Measurements from ENCODE around the gene A1CF. TPM values are rescaled to one million over a fixed set of nuclear protein-coding genes. Genes with fewer than 3 reads are reported as not detected.

A1CF gene
- total RNA-seq (2021) (not detected in 2 replicates), Bru-seq, nascent RNA (not detected), BruChase-seq, experiment 1, labeled RNA remaining after a 2-hour chase (percentile 1 among the genes with signal in this experiment), BruChase-seq, experiment 2, labeled RNA remaining after a 6-hour chase (not detected)
- long read RNA-seq = 0 reads

GRCh38 chr10:50885097-50885859 lies at the start of gene A1CF:
A1CF (minus strand) TSS chr10:50885627; CDS start chr10:50859940, 25,687 bp downstream.
- POLR2A ChIA-PET (ENCODE audit: unreplicated experiment) = no interaction called here

GRCh38 chr10:50931948-50932431 lies 46.6 kb upstream of the A1CF start:
- Histone ChIP-seq H3K27ac (no peak overlapping the region), H2AFZ (no peak overlapping the region), H4K20me1 (ENCODE audit: insufficient read depth) (no peaks in the 10 kb centered on the region), H3K4me3 (no peak overlapping the region), H3K4me2 (no peak overlapping the region), H3K4me1 (replicated peaks; ENCODE audit: insufficient read depth) (no peaks in the 10 kb centered on the region), H3K9me2 (ENCODE audit: insufficient read depth) (no peaks in the 10 kb centered on the region), H3F3A (ENCODE audit: insufficient read depth, low read depth) (no peaks in the 10 kb centered on the region), H3K36me3 (ENCODE audit: low read depth) (no peaks in the 10 kb centered on the region), H3K9me3 (ENCODE audit: insufficient read depth, low read depth) (no peaks in the 10 kb centered on the region), H3K27me3 (ENCODE audit: insufficient read depth, low read depth) (no peaks in the 10 kb centered on the region), H3K79me2 (ENCODE audit: low read depth) (no peaks in the 10 kb centered on the region)
- intact Hi-C loops (cut with micrococcal nuclease; ENCODE audit: unreplicated experiment) = loop anchor here (10.0 kb wide), 1 partner anchor 127 kb away; no protein-coding TSS in a partner anchor
- ChIA-PET CTCF (no interaction called here), POLR2A (ENCODE audit: unreplicated experiment) (no interaction called here)
- no peak for TF ChIP-seq EZH2 (IDR thresholded peaks at IDR 0.05; ENCODE audit: low read depth)
- no TSS peak for BruUV-seq (replicated peaks)
- no peak for DNase-seq

More at GRCh38 chr10:50885097-50885859, at the start of gene A1CF:
- no peak within 1 kb of the TSS for H2AFZ ChIP-seq
- H3K79me2 ChIP-seq (ENCODE audit: low read depth) = no peaks in the 10 kb centered on the region
- no peaks in the 10 kb centered on the region for H4K20me1 ChIP-seq (ENCODE audit: insufficient read depth)
- TF ChIP-seq EZH2 (IDR thresholded peaks at IDR 0.05; ENCODE audit: low read depth) = no peak
- TF ChIP-seq, protein P1, sequence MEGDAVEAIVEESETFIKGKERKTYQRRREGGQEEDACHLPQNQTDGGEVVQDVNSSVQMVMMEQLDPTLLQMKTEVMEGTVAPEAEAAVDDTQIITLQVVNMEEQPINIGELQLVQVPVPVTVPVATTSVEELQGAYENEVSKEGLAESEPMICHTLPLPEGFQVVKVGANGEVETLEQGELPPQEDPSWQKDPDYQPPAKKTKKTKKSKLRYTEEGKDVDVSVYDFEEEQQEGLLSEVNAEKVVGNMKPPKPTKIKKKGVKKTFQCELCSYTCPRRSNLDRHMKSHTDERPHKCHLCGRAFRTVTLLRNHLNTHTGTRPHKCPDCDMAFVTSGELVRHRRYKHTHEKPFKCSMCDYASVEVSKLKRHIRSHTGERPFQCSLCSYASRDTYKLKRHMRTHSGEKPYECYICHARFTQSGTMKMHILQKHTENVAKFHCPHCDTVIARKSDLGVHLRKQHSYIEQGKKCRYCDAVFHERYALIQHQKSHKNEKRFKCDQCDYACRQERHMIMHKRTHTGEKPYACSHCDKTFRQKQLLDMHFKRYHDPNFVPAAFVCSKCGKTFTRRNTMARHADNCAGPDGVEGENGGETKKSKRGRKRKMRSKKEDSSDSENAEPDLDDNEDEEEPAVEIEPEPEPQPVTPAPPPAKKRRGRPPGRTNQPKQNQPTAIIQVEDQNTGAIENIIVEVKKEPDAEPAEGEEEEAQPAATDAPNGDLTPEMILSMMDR (conservative IDR thresholded peaks at IDR 0.05) = no peak
- no peaks in the 10 kb centered on the region for H3F3A ChIP-seq (ENCODE audit: insufficient read depth, low read depth)
- H3K9me3 ChIP-seq (ENCODE audit: insufficient read depth, low read depth) = no peaks in the 10 kb centered on the region
- BruUV-seq (replicated peaks) = no TSS peak
- no peak within 1 kb of the TSS for H3K4me3 ChIP-seq
- CTCF ChIA-PET = no interaction called here
- H3K4me1 ChIP-seq (replicated peaks; ENCODE audit: insufficient read depth) = no peaks in the 10 kb centered on the region
- no peak within 1 kb of the TSS for H3K4me2 ChIP-seq
- H3K27ac ChIP-seq = no peak within 1 kb of the TSS
- H3K9me2 ChIP-seq (ENCODE audit: insufficient read depth) = no peaks in the 10 kb centered on the region; the same call in 1 of the 2 replicates
- intact Hi-C loops (cut with micrococcal nuclease; ENCODE audit: unreplicated experiment) = no loop called here
- no peak for DNase-seq
- H3K27me3 ChIP-seq (ENCODE audit: insufficient read depth, low read depth) = no peaks in the 10 kb centered on the region
- no peaks in the 10 kb centered on the region for H3K36me3 ChIP-seq (ENCODE audit: low read depth)

- Histone ChIP-seq H3K9me2 (ENCODE audit: insufficient read depth) (no peaks in the 10 kb centered on the region), H3F3A (ENCODE audit: insufficient read depth, low read depth) (no peaks in the 10 kb centered on the region), H3K4me3 (no peak overlapping the region), H4K20me1 (ENCODE audit: insufficient read depth) (no peaks in the 10 kb centered on the region), H3K4me1 (replicated peaks; ENCODE audit: insufficient read depth) (no peaks in the 10 kb centered on the region), H3K27ac (no peak overlapping the region), H3K27me3 (ENCODE audit: insufficient read depth, low read depth) (no peaks in the 10 kb centered on the region), H3K36me3 (ENCODE audit: low read depth) (no peaks in the 10 kb centered on the region), H2AFZ (no peak overlapping the region), H3K9me3 (ENCODE audit: insufficient read depth, low read depth) (no peaks in the 10 kb centered on the region), H3K4me2 (no peak overlapping the region), H3K79me2 (ENCODE audit: low read depth) (no peaks in the 10 kb centered on the region)
- intact Hi-C loops (cut with micrococcal nuclease; ENCODE audit: unreplicated experiment) = loop anchor here (10.0 kb wide), 1 partner anchor 125 kb away; no protein-coding TSS in a partner anchor
- TF ChIP-seq EZH2 (IDR thresholded peaks at IDR 0.05; ENCODE audit: low read depth) = no peak
- TF ChIP-seq, protein P1 (conservative IDR thresholded peaks at IDR 0.05) = no peak
- ChIA-PET CTCF (no interaction called here), POLR2A (ENCODE audit: unreplicated experiment) (no interaction called here)
- no peak for DNase-seq
- no TSS peak for BruUV-seq (replicated peaks)
Observed at GRCh38 chr10:50929670-50930069, 44.2 kb upstream of the A1CF start.
